GM23338 (cell line): Measurements from ENCODE around the gene TTC39B. TPM values are rescaled to one million over a fixed set of nuclear protein-coding genes. Genes with fewer than 3 reads are reported as not detected.

Source experiments
- ATAC-seq: fragments of 200-7000 bp; cut with Tn5 transposase; 3 replicates; pipeline ENCODE4 v1.9.1; 2020
- DNase-seq: peaks from one replicate; pipeline ENCODE4 v3.0.0-alpha.2; 2015; ENCODE audit warnings: low spot score
- H2AFZ ChIP-seq: fragments of 200-600 bp; sonication (generic); 2 replicates; pipeline ENCODE4 v1.8.0; 2016; ENCODE audit warnings: antibody characterized with exemption, mild to moderate bottlenecking, moderate library complexity
- H3F3A ChIP-seq: fragments of 200-600 bp; sonication (generic); replicated peaks from 2 replicates; pipeline ENCODE4 v1.8.0; 2017; ENCODE audit warnings: antibody characterized with exemption, mixed run types, low read depth
- H3K27ac ChIP-seq: fragments of 200-600 bp; sonication (generic); 2 replicates; pipeline ENCODE4 v1.6.1; 2016; ENCODE audit warnings: low read depth
- H3K27me3 ChIP-seq: fragments of 200-600 bp; sonication (generic); 2 replicates; pipeline ENCODE4 v1.8.0; 2016; ENCODE audit warnings: mild to moderate bottlenecking, mixed run types, moderate library complexity; ENCODE audit not compliant: insufficient read depth
- H3K36me3 ChIP-seq: fragments of 200-600 bp; sonication (generic); 2 replicates; pipeline ENCODE4 v1.8.0; 2016; ENCODE audit warnings: mild to moderate bottlenecking; ENCODE audit not compliant: insufficient read depth
- H3K4me1 ChIP-seq: fragments of 200-600 bp; sonication (generic); 2 replicates; pipeline ENCODE4 v1.8.0; 2016; ENCODE audit warnings: mild to moderate bottlenecking, moderate library complexity; ENCODE audit not compliant: insufficient read depth
- H3K4me2 ChIP-seq: fragments of 200-600 bp; sonication (generic); 2 replicates; pipeline ENCODE4 v1.7.1; 2017; ENCODE audit warnings: mixed run types
- H3K4me3 ChIP-seq: fragments of 200-600 bp; sonication (generic); 2 replicates; pipeline ENCODE4 v1.6.1; 2016; ENCODE audit warnings: mixed run types
- H3K79me2 ChIP-seq: fragments of 200-600 bp; sonication (generic); replicated peaks from 2 replicates; pipeline ENCODE4 v1.8.0; 2017; ENCODE audit warnings: mild to moderate bottlenecking; ENCODE audit not compliant: insufficient read depth
- H3K9me2 ChIP-seq: fragments of 200-600 bp; sonication (generic); 2 replicates; pipeline ENCODE4 v1.8.0; 2017; ENCODE audit not compliant: insufficient read depth
- H4K20me1 ChIP-seq: fragments of 200-600 bp; sonication (generic); replicated peaks from 2 replicates; pipeline ENCODE4 v1.8.0; 2017; ENCODE audit warnings: mild to moderate bottlenecking; ENCODE audit not compliant: insufficient read depth
- H3K27ac Mint-ChIP-seq: 2 replicates; pipeline ENCODE4 v1.8.0; 2020; ENCODE audit warnings: inconsistent platforms, mild to moderate bottlenecking, moderate library complexity, mixed read lengths
- H3K27me3 Mint-ChIP-seq: 3 replicates; pipeline ENCODE4 v1.8.0; 2022; ENCODE audit warnings: low read depth, mild to moderate bottlenecking, moderate library complexity, mixed read lengths, inconsistent platforms; ENCODE audit not compliant: insufficient read depth, poor library complexity
- H3K36me3 Mint-ChIP-seq: 3 replicates; pipeline ENCODE4 v1.8.0; 2021; ENCODE audit warnings: low read depth, mild to moderate bottlenecking, inconsistent platforms, moderate library complexity, mixed read lengths
- H3K4me1 Mint-ChIP-seq: 3 replicates; pipeline ENCODE4 v1.8.0; 2020; ENCODE audit warnings: mild to moderate bottlenecking, inconsistent platforms, mixed read lengths
- H3K4me3 Mint-ChIP-seq: 3 replicates; pipeline ENCODE4 v1.8.0; 2021; ENCODE audit warnings: moderate library complexity, mild to moderate bottlenecking, inconsistent platforms, mixed read lengths
- H3K9me3 Mint-ChIP-seq: 3 replicates; pipeline ENCODE4 v1.8.0; 2020; ENCODE audit warnings: moderate library complexity, mild to moderate bottlenecking, inconsistent platforms, mixed read lengths
- CREB1 ChIP-seq: fragments of 250-450 bp; sonication (Bioruptor Pico); IDR thresholded peaks from 2 replicates; pipeline ENCODE4 v1.5.0; 2020; ENCODE audit warnings: low read depth, mild to moderate bottlenecking, moderate library complexity
- NANOG ChIP-seq: IDR thresholded peaks from 2 replicates; pipeline ENCODE4 v1.6.1; 2016; ENCODE audit warnings: antibody characterized with exemption, borderline replicate concordance
- POLR2AphosphoS5 ChIP-seq: IDR thresholded peaks from 2 replicates; pipeline ENCODE4 v1.6.1; 2016; ENCODE audit warnings: antibody characterized with exemption, low read depth
- ZNF114 ChIP-seq: fragments of 250-450 bp; sonication (Bioruptor Pico); IDR thresholded peaks from 2 replicates; pipeline ENCODE4 v1.5.0; 2020; ENCODE audit warnings: mild to moderate bottlenecking, moderate library complexity
- ZNF331 ChIP-seq: fragments of 250-450 bp; sonication (Bioruptor Pico); IDR thresholded peaks from 2 replicates; pipeline ENCODE4 v1.5.0; 2020; ENCODE audit warnings: low read depth, mild to moderate bottlenecking, moderate library complexity
- ZNF462 ChIP-seq: fragments of 250-450 bp; sonication (Bioruptor Pico); IDR thresholded peaks from 2 replicates; pipeline ENCODE4 v1.5.0; 2020; ENCODE audit warnings: mild to moderate bottlenecking, moderate library complexity
- polyA plus RNA-seq: library from polyadenylated mRNA; unstranded; fragments of >200 nt; fragmentation: Nextera tagmentation; extraction: Ambion mirVana; gene quantifications from 2 replicates; pipeline ENCODE4 v1.2.1, GENCODE V29; 2016
- total RNA-seq: library from RNA; depleted of rRNA; stranded (reverse); fragments of >200 nt; shearing (Covaris generic); gene quantifications from 2 replicates; pipeline ENCODE4 v1.2.3, GENCODE V29; 2014

TTC39B gene
- total and polyA plus RNA-seq, 2 experiments from 2014 or later, result 2.8 to 11.1 TPM

- ATAC-seq (no peak), DNase-seq (no peak)
- Histone ChIP-seq H3K4me2 (no peak overlapping the region), H3K36me3 (no peaks in the 10 kb centered on the region), H3K79me2 (no peaks in the 10 kb centered on the region), H3F3A (no peaks in the 10 kb centered on the region), H3K4me3 (no peak overlapping the region), H2AFZ (no peak overlapping the region), H4K20me1 (no peaks in the 10 kb centered on the region; the same call in 1 of the 2 replicates), H3K4me1 (no peaks in the 10 kb centered on the region), H3K27ac (no peak overlapping the region), H3K27me3 (no peaks in the 10 kb centered on the region), H3K9me2 (peaks cover 3% of the 10 kb centered on the region; the same call in 1 of the 2 replicates)
- H3K4me1 Mint-ChIP-seq, result peaks cover 2% of the 10 kb centered on the region; the same call in 1 of the 3 replicates
- H3K36me3 Mint-ChIP-seq, result no peaks in the 10 kb centered on the region
- TF ChIP-seq NANOG (no peak), POLR2AphosphoS5 (no peak), ZNF114 (CRISPR knock-in tag) (no peak), ZNF331 (CRISPR knock-in tag) (no peak), ZNF462 (CRISPR knock-in tag) (no peak)
- H3K27ac Mint-ChIP-seq, result no peak overlapping the region
- H3K9me3 Mint-ChIP-seq, result no peaks in the 10 kb centered on the region; the same call in 2 of the 3 replicates
- H3K4me3 Mint-ChIP-seq, result no peak overlapping the region
- no peaks in the 10 kb centered on the region for H3K27me3 Mint-ChIP-seq
Observed at GRCh38 chr9:15225564-15226126, 81.4 kb downstream of the TTC39B start.

- H3K79me2 ChIP-seq, result no peaks in the 10 kb centered on the region
- TF ChIP-seq ZNF331 (CRISPR knock-in tag) (no peak), CREB1 (CRISPR knock-in tag) (no peak)
- ATAC-seq (no peak), DNase-seq (no peak)
- no peak overlapping the region for H3K27ac Mint-ChIP-seq
- H2AFZ ChIP-seq, result no peak overlapping the region
- H3K27me3 Mint-ChIP-seq, result peaks cover 1% of the 10 kb centered on the region
- H3K36me3 Mint-ChIP-seq, result no peaks in the 10 kb centered on the region
- H3K4me1 Mint-ChIP-seq, result peaks cover 2% of the 10 kb centered on the region; the same call in 1 of the 3 replicates
- no peaks in the 10 kb centered on the region; the same call in 1 of the 2 replicates for H4K20me1 ChIP-seq
- no peak overlapping the region for H3K4me3 Mint-ChIP-seq
- peaks cover 5% of the 10 kb centered on the region; the same call in 1 of the 2 replicates for H3K9me2 ChIP-seq
- H3K27me3 ChIP-seq, result no peaks in the 10 kb centered on the region
- H3K27ac ChIP-seq, result no peak overlapping the region
- H3K9me3 Mint-ChIP-seq, result no peaks in the 10 kb centered on the region; the same call in 2 of the 3 replicates
- H3F3A ChIP-seq, result no peaks in the 10 kb centered on the region
- H3K4me3 ChIP-seq, result no peak overlapping the region
- H3K36me3 ChIP-seq, result no peaks in the 10 kb centered on the region
- H3K4me1 ChIP-seq, result no peaks in the 10 kb centered on the region
- no peak overlapping the region for H3K4me2 ChIP-seq
Observed at GRCh38 chr9:15222313-15222712, 84.7 kb downstream of the TTC39B start.
